ENCODE data around the gene RDH11.

RDH11 gene

GRCh38 chr14:67736771-67737170 is 41.2 kb upstream of the RDH11 start:
- no peak overlapping the region for H3K4me3 ChIP-seq (ENCODE audit: insufficient read depth, low read length, poor library complexity, severe bottlenecking)
- H3K9ac ChIP-seq (ENCODE audit: low read length) = no peak overlapping the region
- no peaks in the 10 kb centered on the region for H3K79me2 ChIP-seq (ENCODE audit: insufficient read depth, low read length)
- TF ChIP-seq CTCF (IDR thresholded peaks at IDR 0.05; ENCODE audit: insufficient read depth, low read length, poor library complexity, severe bottlenecking) (no peak), EZH2phosphoT487 (conservative IDR thresholded peaks at IDR 0.05; ENCODE audit: low read length) (no peak)
- no peaks in the 10 kb centered on the region for H3K9me3 ChIP-seq (ENCODE audit: insufficient read depth, low read length)
- H3K36me3 ChIP-seq (ENCODE audit: low read length) = no peaks in the 10 kb centered on the region
- H3K9me2 ChIP-seq (replicated peaks; ENCODE audit: insufficient read depth, low read length) = no peaks in the 10 kb centered on the region
- no peak overlapping the region for H3K4me2 ChIP-seq (ENCODE audit: low read depth, low read length, poor library complexity, severe bottlenecking)
- H4K20me1 ChIP-seq (ENCODE audit: low read depth, low read length) = no peaks in the 10 kb centered on the region
- no peak overlapping the region for H3K27ac ChIP-seq (ENCODE audit: low read depth, low read length)
- H3K27me3 ChIP-seq (ENCODE audit: low read length) = no peaks in the 10 kb centered on the region
- no peak overlapping the region for H2AFZ ChIP-seq (ENCODE audit: low read depth, low read length, severe bottlenecking)
- H3F3A ChIP-seq (ENCODE audit: insufficient read depth) = no peaks in the 10 kb centered on the region

GRCh38 chr14:67735336-67736147 is 40.0 kb upstream of the RDH11 start:
- no peak for TF ChIP-seq EZH2phosphoT487 (conservative IDR thresholded peaks at IDR 0.05; ENCODE audit: low read length)
- TF ChIP-seq CTCF (IDR thresholded peaks at IDR 0.05; ENCODE audit: insufficient read depth, low read length, poor library complexity, severe bottlenecking) = no peak
- no peak overlapping the region for H2AFZ ChIP-seq (ENCODE audit: low read depth, low read length, severe bottlenecking)
- H3K4me3 ChIP-seq (ENCODE audit: insufficient read depth, low read length, poor library complexity, severe bottlenecking) = no peak overlapping the region

GRCh38 chr14:67734675-67735074 is 39.1 kb upstream of the RDH11 start:
- Histone ChIP-seq H3K9me3 (ENCODE audit: insufficient read depth, low read length) (no peaks in the 10 kb centered on the region), H3K79me2 (ENCODE audit: insufficient read depth, low read length) (no peaks in the 10 kb centered on the region), H3K27me3 (ENCODE audit: low read length) (no peaks in the 10 kb centered on the region), H3K9ac (ENCODE audit: low read length) (no peak overlapping the region), H3K4me3 (ENCODE audit: insufficient read depth, low read length, poor library complexity, severe bottlenecking) (no peak overlapping the region), H3K36me3 (ENCODE audit: low read length) (no peaks in the 10 kb centered on the region), H3F3A (ENCODE audit: insufficient read depth) (no peaks in the 10 kb centered on the region), H3K9me2 (replicated peaks; ENCODE audit: insufficient read depth, low read length) (no peaks in the 10 kb centered on the region), H2AFZ (ENCODE audit: low read depth, low read length, severe bottlenecking) (no peak overlapping the region), H3K4me2 (ENCODE audit: low read depth, low read length, poor library complexity, severe bottlenecking) (no peak overlapping the region), H3K27ac (ENCODE audit: low read depth, low read length) (no peak overlapping the region), H4K20me1 (ENCODE audit: low read depth, low read length) (no peaks in the 10 kb centered on the region)
- no peak for TF ChIP-seq EZH2phosphoT487 (conservative IDR thresholded peaks at IDR 0.05; ENCODE audit: low read length)
- no peak for TF ChIP-seq CTCF (IDR thresholded peaks at IDR 0.05; ENCODE audit: insufficient read depth, low read length, poor library complexity, severe bottlenecking)

More at GRCh38 chr14:67735336-67736147, 40.0 kb upstream of the RDH11 start:
- no peaks in the 10 kb centered on the region for H3K27me3 ChIP-seq (ENCODE audit: low read length)
- H3K4me2 ChIP-seq (ENCODE audit: low read depth, low read length, poor library complexity, severe bottlenecking) = no peak overlapping the region
- H3K9me3 ChIP-seq (ENCODE audit: insufficient read depth, low read length) = no peaks in the 10 kb centered on the region
- H3F3A ChIP-seq (ENCODE audit: insufficient read depth) = no peaks in the 10 kb centered on the region
- H3K27ac ChIP-seq (ENCODE audit: low read depth, low read length) = no peak overlapping the region
- H3K79me2 ChIP-seq (ENCODE audit: insufficient read depth, low read length) = no peaks in the 10 kb centered on the region
- H3K9me2 ChIP-seq (replicated peaks; ENCODE audit: insufficient read depth, low read length) = no peaks in the 10 kb centered on the region
- no peak overlapping the region for H3K9ac ChIP-seq (ENCODE audit: low read length)
- H3K36me3 ChIP-seq (ENCODE audit: low read length) = no peaks in the 10 kb centered on the region
- no peaks in the 10 kb centered on the region for H4K20me1 ChIP-seq (ENCODE audit: low read depth, low read length)
